ENCODE results near the gene BAAT.
"Not testable (repeated sequence)": the region's sequence is repeated elsewhere in the genome, so short reads cannot be mapped to it uniquely, and the experiment has no call there.

The BAAT gene

DNA sequence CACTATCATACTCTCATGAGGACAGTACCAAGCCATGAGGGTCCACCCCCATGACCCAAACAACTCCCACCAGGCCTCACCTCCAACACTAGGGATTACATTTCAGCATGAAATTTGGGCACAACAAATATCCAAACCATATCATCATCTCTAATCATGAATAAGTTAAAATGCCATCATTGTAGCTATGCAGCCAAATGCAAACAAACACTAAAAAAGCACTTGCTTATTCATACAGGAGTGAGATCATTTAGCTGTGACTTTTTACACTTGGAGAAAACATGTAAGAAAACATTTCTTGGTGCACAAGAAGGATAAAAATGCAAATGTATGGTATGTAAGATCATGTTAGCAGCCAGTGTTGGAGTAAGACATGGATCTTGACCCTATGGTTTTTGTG lies 24.2 kb downstream of the BAAT start:
- DNase-seq (ENCODE audit: low read depth): no peak

DNA sequence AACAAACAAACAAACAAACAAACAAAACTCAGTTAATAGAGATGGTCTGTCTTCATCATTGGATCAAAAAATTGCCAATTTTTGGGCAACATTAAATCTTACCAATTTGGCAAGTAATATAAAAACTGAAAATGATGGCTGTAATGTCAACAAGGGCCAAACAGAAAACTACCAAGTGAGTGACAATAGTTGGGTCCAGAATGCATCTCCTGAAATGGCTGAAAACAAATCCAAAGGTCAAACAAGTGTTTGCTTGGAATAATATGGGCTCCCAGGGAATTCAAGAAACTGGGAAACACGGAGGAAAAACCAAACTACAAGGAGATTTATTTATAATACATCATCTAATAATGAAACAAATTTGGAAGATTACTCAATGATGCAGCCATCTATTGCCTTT lies 25.1 kb downstream of the BAAT start:
- DNase-seq (ENCODE audit: low read depth): no peak

DNA sequence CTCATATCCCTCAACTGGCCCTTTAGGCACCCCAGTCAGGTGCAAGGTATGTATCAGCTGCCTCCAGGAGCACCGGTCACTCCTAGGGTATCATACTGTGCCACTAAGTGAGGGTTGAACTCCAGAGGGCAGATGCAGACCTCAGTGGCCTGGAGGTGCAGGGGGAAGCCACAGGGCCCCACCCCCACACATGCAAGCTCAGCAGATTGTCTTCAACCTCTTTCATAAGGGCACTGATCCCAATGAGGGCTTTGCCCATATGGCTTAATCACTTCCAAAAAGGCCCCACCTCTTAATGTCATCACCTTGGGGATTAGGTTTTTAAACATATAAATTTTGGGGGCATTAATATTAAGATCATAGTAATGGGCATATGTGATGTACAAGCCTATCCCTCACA lies 28.2 kb downstream of the BAAT start:
- DNase-seq (ENCODE audit: low read depth): no peak

GRCh38 chr9:101354765-101355708 lies 29.8 kb downstream of the BAAT start:
- no peak for DNase-seq (ENCODE audit: low read depth)

GRCh38 chr9:101354143-101354764 lies 30.6 kb downstream of the BAAT start:
- no peak for DNase-seq (ENCODE audit: low read depth)

DNA sequence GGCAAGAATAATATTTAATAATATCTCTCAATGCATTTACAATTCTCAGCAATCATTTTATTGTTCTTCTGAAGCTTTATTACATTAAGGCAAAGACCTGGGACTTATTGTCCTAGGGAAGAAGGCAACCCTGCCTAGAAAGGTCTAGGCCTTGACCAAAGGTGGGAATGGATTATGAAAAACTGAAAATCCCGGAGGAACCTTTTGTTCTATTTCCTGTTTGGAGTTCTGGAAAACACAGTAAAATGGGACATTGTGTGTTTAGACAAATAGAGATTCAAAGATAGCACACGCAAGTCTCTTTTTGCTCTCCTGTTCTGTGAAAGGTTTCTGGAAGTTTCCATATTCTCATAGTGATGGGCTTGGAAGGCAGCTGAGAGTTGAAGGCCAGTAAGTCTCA lies 31.1 kb downstream of the BAAT start:
- DNase-seq (ENCODE audit: low read depth): no peak

DNA sequence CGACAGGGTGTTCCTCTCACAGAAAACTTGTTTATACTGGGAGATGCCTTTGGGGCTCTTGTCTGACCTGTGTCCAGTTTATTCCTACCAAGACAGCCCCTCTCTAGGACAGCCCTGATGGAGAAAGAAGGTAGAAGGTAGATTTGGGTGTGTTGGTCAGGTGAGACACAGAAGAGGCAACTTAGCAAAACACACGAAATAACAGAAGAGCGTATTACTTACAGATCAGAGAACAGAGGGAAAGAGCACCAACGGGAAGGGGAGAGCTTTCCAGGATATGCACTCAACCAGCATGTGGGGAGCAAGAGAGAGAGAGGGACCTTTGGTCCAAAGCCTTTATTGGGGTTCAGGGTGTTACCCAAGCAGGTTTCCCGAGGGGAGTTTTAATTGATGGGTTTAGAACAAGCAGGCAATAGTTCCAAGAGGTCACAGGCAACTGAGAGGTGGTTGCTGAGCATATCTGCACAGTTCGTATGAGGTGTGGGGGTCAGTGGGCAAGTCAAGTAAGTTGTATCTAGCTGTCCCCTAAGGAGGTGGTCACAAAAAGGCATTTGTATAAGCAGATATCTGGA lies 31.8 kb downstream of the BAAT start:
- DNase-seq (ENCODE audit: low read depth): no peak

GRCh38 chr9:101350285-101350684 lies 34.5 kb downstream of the BAAT start:
- DNase-seq (ENCODE audit: low read depth): no peak

DNA sequence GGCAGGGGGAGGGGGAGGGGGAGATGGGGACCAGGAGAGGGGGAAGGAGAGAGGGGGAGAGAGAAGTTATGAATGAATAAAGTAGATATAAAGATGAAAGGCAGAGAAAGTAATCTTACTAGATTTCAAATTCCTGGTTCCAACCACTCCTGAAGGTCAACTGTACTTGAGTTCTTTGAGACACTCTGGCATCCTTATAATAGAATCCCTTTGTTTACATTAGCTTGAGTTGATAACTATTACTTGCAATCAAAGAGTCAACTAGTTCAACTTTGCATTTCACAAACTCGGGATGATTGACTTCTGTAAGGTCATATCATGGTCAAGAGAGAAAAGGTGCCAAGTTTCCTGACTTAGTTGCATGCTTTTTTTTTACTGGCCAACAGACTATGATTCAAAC lies 42.2 kb downstream of the BAAT start:
- no peak for DNase-seq (ENCODE audit: low read depth)

DNA sequence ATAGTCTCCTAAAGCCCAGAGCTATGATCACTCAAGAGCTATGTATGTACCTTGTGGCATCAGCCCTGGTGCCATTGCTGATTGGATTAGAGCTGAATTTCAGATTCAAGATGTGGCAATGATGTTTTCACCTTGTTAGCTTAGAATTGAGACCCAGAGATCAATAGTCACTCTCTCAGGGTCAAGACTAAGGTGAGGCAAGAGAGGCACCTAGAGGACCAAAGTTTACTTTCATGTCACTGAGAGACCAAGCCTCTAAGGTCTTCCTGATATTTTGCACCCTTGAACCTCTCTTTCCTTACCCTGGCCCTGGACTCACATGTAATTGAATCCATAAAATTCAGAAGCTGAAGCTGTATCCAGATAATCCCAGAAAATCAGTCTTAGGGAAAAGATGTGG lies 42.8 kb downstream of the BAAT start:
- no peak for DNase-seq (ENCODE audit: low read depth)

- no peak for DNase-seq (ENCODE audit: low read depth)
These were observed 47.6 kb downstream of the BAAT start for GRCh38 chr9:101337237-101337636.

DNA sequence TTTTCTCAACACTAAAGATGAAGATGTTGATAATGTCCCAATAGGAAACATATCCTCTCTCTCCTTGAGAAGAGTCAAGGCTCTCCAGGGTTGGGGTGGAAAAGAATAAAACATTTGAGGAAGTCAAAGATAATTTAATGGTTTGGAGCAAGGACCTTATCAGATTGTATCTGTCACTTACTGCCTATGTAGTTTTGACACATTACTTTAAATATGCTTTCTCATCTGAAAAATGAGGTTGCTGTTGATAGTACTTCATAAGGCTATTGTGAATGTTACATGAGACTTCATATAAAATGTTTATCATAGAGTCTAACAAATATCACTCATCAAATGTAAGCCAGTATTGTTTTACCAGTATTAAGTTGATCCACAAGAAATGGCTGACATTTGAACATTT lies 48.7 kb downstream of the BAAT start:
- DNase-seq (ENCODE audit: low read depth): no peak

DNA sequence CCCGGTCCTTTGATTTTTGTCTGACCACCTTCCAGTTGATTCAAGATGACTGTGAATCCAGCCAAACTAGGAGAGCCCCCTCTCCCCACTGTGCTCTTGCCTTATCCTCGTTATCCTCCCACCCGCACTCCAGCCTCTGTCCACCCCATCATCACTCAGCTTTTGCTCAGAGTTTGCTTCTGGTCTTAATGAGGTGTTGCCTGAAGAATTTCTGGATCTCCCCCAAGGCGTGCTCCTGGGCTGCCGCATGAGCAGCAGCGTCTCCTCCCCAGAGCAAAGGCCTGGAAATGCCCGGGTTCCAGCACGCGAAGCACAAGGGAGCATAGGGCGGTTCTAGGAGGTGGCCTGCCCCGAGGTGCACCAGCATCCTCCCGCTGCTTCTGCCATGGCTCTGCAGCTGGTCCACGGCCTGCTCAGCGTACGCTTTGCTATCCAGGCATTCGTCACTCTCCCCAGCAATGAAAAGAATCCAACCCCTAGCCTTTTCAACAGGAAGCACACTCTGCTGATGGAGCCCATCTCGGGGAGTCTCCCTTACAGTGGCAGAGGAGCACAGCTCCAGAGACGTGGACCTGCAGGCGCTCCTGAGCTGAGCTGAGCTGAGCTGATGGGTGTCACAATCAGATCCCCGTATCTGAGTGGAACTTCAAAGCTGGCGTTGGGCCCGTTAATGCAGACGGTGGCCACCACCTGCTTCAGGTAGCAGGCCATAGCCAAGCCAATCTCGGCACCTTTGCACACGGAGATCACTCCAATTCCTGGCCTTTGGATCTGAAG lies 50.7 kb downstream of the BAAT start:
- no peak for DNase-seq (ENCODE audit: low read depth)

- DNase-seq (ENCODE audit: low read depth): no peak
These were observed 51.3 kb downstream of the BAAT start for GRCh38 chr9:101333490-101333889.

GRCh38 chr9:101332362-101332761 lies 52.4 kb downstream of the BAAT start:
- DNase-seq (ENCODE audit: low read depth): no peak

DNA sequence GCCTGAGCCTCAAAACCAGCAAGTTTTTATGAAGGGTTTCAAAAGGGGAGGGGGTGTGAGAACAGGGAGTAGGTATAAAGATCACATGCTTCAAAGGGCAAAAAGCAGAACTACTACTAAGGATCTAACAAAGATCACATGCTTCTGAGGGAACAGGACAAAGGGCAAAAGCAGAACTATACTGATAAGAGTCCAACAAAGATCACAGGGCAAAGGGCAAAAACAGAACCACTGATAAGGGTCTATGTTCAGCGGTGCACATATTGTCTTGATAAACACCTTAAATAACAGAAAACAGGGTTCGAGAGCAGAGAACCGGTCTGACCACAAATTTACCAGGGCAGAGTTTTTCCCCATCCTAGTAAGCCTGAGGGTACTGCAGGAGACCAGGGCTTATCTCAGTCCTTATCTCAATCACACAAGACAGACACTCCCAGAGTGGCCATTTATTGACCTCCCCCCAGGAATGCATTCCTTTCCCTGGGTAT lies 57.3 kb downstream of the BAAT start:
- DNase-seq (ENCODE audit: low read depth): not testable (repeated sequence)

DNA sequence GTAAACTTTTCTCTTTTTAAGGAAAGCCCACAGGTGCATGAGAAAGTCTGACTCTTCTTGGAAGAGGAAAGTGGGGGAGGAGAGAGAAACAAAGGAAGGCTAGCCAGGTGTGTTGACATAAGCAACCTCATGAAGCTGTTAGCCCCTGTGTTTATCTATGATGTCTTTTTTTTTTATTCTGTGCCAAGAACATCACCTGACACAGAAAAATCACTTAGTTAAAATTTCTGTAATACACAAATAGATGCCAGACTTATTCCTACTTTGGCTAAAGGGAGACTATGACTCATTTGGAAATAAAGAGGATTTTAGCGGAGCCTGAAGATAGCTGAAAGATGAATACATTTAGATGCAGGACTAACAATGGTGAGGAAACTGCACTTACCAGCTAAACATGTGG lies 58.3 kb downstream of the BAAT start:
- DNase-seq (ENCODE audit: low read depth): no peak

- DNase-seq (ENCODE audit: low read depth): no peak
These were observed 58.8 kb downstream of the BAAT start for GRCh38 chr9:101326035-101326434.

DNA sequence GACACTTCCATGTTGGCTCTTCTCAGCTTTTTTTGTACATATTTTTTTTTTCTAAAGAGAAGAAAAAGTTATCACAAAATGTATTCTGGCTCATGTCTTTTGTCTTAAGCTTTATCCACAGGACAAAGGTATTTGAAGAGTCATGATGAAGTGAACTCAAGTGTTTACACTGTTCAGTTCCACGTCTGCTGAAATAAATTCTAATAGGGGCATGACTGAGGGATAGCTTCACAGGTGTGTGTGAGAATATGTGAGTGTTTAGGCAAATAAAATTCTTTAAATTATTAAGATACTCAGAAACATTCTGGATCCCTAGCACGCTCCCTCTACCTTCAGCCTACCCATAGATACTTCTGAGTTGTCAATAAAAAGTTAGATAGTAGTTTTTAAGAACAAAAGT lies 59.8 kb downstream of the BAAT start:
- DNase-seq (ENCODE audit: low read depth): no peak

- no peak for DNase-seq (ENCODE audit: low read depth)
These were observed 60.5 kb downstream of the BAAT start for GRCh38 chr9:101324245-101324804.

- DNase-seq (ENCODE audit: low read depth): no peak
These were observed 61.7 kb downstream of the BAAT start for GRCh38 chr9:101323129-101323528.

- DNase-seq (ENCODE audit: low read depth): no peak
These were observed 67.1 kb downstream of the BAAT start for GRCh38 chr9:101317735-101318134.
